NB4 (cell line): ENCODE measurements around the gene AFF3.

Experiments used
- TF ChIP-seq, protein P1 (sequence below): IDR thresholded peaks from one replicate; pipeline ENCODE4 v1.5.1; 2012; ENCODE audit warnings: low read depth, low read length
- TF ChIP-seq, protein P2 (sequence below): IDR thresholded peaks from 2 replicates; pipeline ENCODE4 v1.6.1; 2011; ENCODE audit warnings: low read depth, low read length

DNA sequence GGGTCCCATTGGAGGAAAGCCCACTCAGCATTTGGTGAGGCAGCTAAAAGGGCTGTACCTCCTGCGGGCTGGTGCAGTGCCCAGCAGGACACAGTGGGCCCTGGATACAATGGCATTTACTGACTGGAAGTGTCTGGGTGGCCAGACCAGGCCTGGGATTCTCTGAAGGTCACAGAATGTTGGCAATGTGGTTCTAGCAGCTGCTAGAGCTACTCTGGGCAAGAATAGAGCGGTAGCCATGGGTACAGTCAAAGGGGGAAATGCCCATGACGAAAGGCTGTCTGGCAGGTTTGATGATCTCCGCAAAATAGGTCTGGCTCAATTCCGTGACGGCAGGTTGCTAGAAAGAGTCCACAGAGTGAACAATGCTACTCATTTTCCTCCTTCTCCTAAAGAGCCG is 241.8 kb downstream of the AFF3 start:
- TF ChIP-seq, protein P1, sequence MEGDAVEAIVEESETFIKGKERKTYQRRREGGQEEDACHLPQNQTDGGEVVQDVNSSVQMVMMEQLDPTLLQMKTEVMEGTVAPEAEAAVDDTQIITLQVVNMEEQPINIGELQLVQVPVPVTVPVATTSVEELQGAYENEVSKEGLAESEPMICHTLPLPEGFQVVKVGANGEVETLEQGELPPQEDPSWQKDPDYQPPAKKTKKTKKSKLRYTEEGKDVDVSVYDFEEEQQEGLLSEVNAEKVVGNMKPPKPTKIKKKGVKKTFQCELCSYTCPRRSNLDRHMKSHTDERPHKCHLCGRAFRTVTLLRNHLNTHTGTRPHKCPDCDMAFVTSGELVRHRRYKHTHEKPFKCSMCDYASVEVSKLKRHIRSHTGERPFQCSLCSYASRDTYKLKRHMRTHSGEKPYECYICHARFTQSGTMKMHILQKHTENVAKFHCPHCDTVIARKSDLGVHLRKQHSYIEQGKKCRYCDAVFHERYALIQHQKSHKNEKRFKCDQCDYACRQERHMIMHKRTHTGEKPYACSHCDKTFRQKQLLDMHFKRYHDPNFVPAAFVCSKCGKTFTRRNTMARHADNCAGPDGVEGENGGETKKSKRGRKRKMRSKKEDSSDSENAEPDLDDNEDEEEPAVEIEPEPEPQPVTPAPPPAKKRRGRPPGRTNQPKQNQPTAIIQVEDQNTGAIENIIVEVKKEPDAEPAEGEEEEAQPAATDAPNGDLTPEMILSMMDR, result no peak
- TF ChIP-seq, protein P2, sequence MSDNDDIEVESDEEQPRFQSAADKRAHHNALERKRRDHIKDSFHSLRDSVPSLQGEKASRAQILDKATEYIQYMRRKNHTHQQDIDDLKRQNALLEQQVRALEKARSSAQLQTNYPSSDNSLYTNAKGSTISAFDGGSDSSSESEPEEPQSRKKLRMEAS, result no peak
